H1 (cell line): ENCODE results near the gene AGPS. TPM values are rescaled to one million over a fixed set of nuclear protein-coding genes. Genes with fewer than 3 reads are reported as not detected.

Source experiments
- CTCF ChIA-PET: fragments of 300-600 bp; sonication (Branson Sonifier 250); formaldehyde crosslinking; loops from one replicate; lab custom pipeline; 2021; ENCODE audit not compliant: partially characterized antibody; lab: Charles Lee
- POLR2A ChIA-PET: fragments of 300-600 bp; sonication (Branson Sonifier 250); formaldehyde crosslinking; loops from one replicate; lab custom pipeline; 2021; ENCODE audit warnings: inconsistent platforms; ENCODE audit not compliant: partially characterized antibody; lab: Charles Lee
- DNase-seq, 2 experiments: peaks; one replicate each; pipeline versions ENCODE4 v3.0.0 to v3.0.0-alpha.2; 2010 to 2022; ENCODE audit warnings: low spot score in 2 of 2, low read depth in 1 of 2, mixed read lengths in 1 of 2
- FAIRE-seq: peaks from 2 replicates; lab custom pipeline; 2011; peaks lifted over from hg19 to GRCh38; lab: Jason Lieb, UNC
- H2AFZ ChIP-seq: 2 replicates; pipeline ENCODE4 v1.8.1; 2012; ENCODE audit warnings: low read length, inconsistent platforms
- H2AK5ac ChIP-seq: 2 replicates; pipeline ENCODE4 v1.6.1; 2013; ENCODE audit warnings: low read depth, low read length
- H2BK120ac ChIP-seq: replicated peaks from 2 replicates; pipeline ENCODE3; 2013; ENCODE audit warnings: low read depth, low read length, inconsistent platforms
- H2BK12ac ChIP-seq: 2 replicates; pipeline ENCODE4 v1.6.1; 2013; ENCODE audit warnings: low read depth, low read length
- H2BK15ac ChIP-seq: 2 replicates; pipeline ENCODE4 v1.6.1; 2013; ENCODE audit warnings: low read length
- H2BK20ac ChIP-seq: 2 replicates; pipeline ENCODE4 v1.6.1; 2013; ENCODE audit warnings: low read length
- H2BK5ac ChIP-seq: 2 replicates; pipeline ENCODE4 v1.6.1; 2013; ENCODE audit warnings: low read depth, low read length
- H3K14ac ChIP-seq: 2 replicates; pipeline ENCODE4 v1.6.1; 2013; ENCODE audit warnings: inconsistent platforms; ENCODE audit not compliant: insufficient read length
- H3K18ac ChIP-seq: 2 replicates; pipeline ENCODE4 v1.6.1; 2013; ENCODE audit warnings: low read length; ENCODE audit errors: extremely low read depth
- H3K23ac ChIP-seq: 2 replicates; pipeline ENCODE4 v1.6.1; 2013; ENCODE audit warnings: inconsistent platforms; ENCODE audit not compliant: insufficient read length
- H3K23me2 ChIP-seq: 2 replicates; pipeline ENCODE4 v1.6.1; 2013; ENCODE audit warnings: low read depth, low read length
- H3K27ac ChIP-seq: 2 replicates; pipeline ENCODE4 v1.6.1; 2011; ENCODE audit warnings: low read depth, low read length, inconsistent platforms
- H3K27me3 ChIP-seq, 4 experiments: replicated peaks in 1 of 4; 1 replicate in 1 of 4; 2 replicates in 3 of 4; pipeline versions ENCODE4 v1.6.1 to v1.8.1; 2011 to 2013; ENCODE audit warnings: low read length in 3 of 4, mild to moderate bottlenecking in 3 of 4, inconsistent platforms in 2 of 4, mixed read lengths in 2 of 4, moderate library complexity in 1 of 4; ENCODE audit not compliant: control insufficient read depth in 3 of 4, insufficient read depth in 3 of 4; ENCODE audit errors: extremely low read depth in 1 of 4
- H3K36me3 ChIP-seq, 4 experiments: 2 replicates each; pipeline versions ENCODE4 v1.6.1 to v1.8.1; 2011 to 2013; ENCODE audit warnings: mild to moderate bottlenecking in 4 of 4, low read length in 3 of 4, moderate library complexity in 2 of 4, control low read depth in 1 of 4, inconsistent platforms in 1 of 4; ENCODE audit not compliant: insufficient read depth in 4 of 4, control insufficient read depth in 2 of 4
- H3K4ac ChIP-seq: replicated peaks from 2 replicates; pipeline ENCODE3; 2013; ENCODE audit warnings: low read length, low read depth, mixed read lengths, inconsistent platforms; ENCODE audit not compliant: insufficient read length
- H3K4me1 ChIP-seq, 4 experiments: replicated peaks in 1 of 4; 1 replicate in 1 of 4; 2 replicates in 3 of 4; pipeline versions ENCODE4 v1.6.1 to v1.8.1; 2011 to 2013; ENCODE audit warnings: low read length in 3 of 4, inconsistent platforms in 2 of 4, mixed read lengths in 1 of 4; ENCODE audit not compliant: insufficient read depth in 4 of 4, control insufficient read depth in 3 of 4
- H3K4me2 ChIP-seq, 2 experiments: 2 replicates each; pipeline versions ENCODE4 v1.6.1 to v1.8.1; 2011 to 2013; ENCODE audit warnings: low read depth in 2 of 2, low read length in 2 of 2, control low read depth in 1 of 2, inconsistent platforms in 1 of 2, mild to moderate bottlenecking in 1 of 2; ENCODE audit not compliant: insufficient read depth in 1 of 2
- H3K4me3 ChIP-seq, 4 experiments: fragments of 200-600, 300-600 bp in 1 of 4; sonication (generic), shearing (Covaris generic), sonication (Bioruptor Twin) in 1 of 4; 2 replicates each; pipeline versions ENCODE4 v1.5.1 to v1.8.1; 2011 to 2016; ENCODE audit warnings: low read length in 4 of 4, low read depth in 3 of 4, control low read depth in 2 of 4, inconsistent platforms in 2 of 4, mild to moderate bottlenecking in 2 of 4, mixed read lengths in 1 of 4, moderate library complexity in 1 of 4; ENCODE audit not compliant: insufficient read depth in 2 of 4; ENCODE audit errors: extremely low read depth in 1 of 4
- H3K56ac ChIP-seq: replicated peaks from 2 replicates; pipeline ENCODE3; 2013; ENCODE audit warnings: low read depth, mild to moderate bottlenecking, mixed read lengths, low read length, inconsistent platforms; ENCODE audit not compliant: insufficient read length
- H3K79me1 ChIP-seq: 2 replicates; pipeline ENCODE4 v1.6.1; 2013; ENCODE audit warnings: low read depth, low read length, control low read depth
- H3K79me2 ChIP-seq, 2 experiments: 2 replicates each; pipeline versions ENCODE4 v1.6.1 to v1.8.1; 2012 to 2013; ENCODE audit warnings: low read length in 2 of 2, mild to moderate bottlenecking in 2 of 2, inconsistent platforms in 1 of 2; ENCODE audit not compliant: insufficient read depth in 2 of 2, control insufficient read depth in 1 of 2
- H3K9ac ChIP-seq, 4 experiments: replicated peaks in 1 of 4; 1 replicate in 1 of 4; 2 replicates in 3 of 4; pipeline versions ENCODE4 v1.6.1 to v1.8.1; 2011 to 2013; ENCODE audit warnings: low read depth in 3 of 4, low read length in 3 of 4, control low read depth in 2 of 4, mild to moderate bottlenecking in 2 of 4, moderate library complexity in 2 of 4, inconsistent platforms in 1 of 4; ENCODE audit errors: extremely low read depth in 1 of 4
- H3K9me3 ChIP-seq, 2 experiments: 2 replicates each; pipeline versions ENCODE4 v1.6.1 to v1.8.1; 2012 to 2013; ENCODE audit warnings: mild to moderate bottlenecking in 2 of 2, moderate library complexity in 2 of 2, control low read depth in 1 of 2, inconsistent platforms in 1 of 2, low read depth in 1 of 2, low read length in 1 of 2, mixed read lengths in 1 of 2; ENCODE audit not compliant: insufficient read depth in 2 of 2
- H4K20me1 ChIP-seq, 2 experiments: replicated peaks in 1 of 2; 2 replicates each; pipeline versions ENCODE3 to v1.8.1; 2011 to 2013; ENCODE audit warnings: inconsistent platforms in 2 of 2, low read length in 2 of 2, mild to moderate bottlenecking in 1 of 2; ENCODE audit not compliant: insufficient read depth in 2 of 2, control insufficient read depth in 1 of 2
- H4K5ac ChIP-seq: 2 replicates; pipeline ENCODE4 v1.6.1; 2013; ENCODE audit warnings: low read length, low read depth, mixed read lengths, inconsistent platforms; ENCODE audit not compliant: insufficient read length
- H4K8ac ChIP-seq: 2 replicates; pipeline ENCODE4 v1.8.0; 2013; ENCODE audit warnings: mild to moderate bottlenecking, moderate library complexity, low read length, inconsistent platforms; ENCODE audit not compliant: insufficient read depth; ENCODE audit errors: extremely low read depth
- H4K91ac ChIP-seq: replicated peaks from 2 replicates; pipeline ENCODE3; 2013; ENCODE audit warnings: low read length, mixed read lengths, inconsistent platforms; ENCODE audit not compliant: insufficient read length
- GTF2F1 ChIP-seq: IDR thresholded peaks from 2 replicates; pipeline ENCODE4 v1.6.1; 2012; ENCODE audit warnings: low read depth, low read length, improper control_type of control experiment, borderline replicate concordance
- WGBS, 2 experiments: shearing (Covaris generic) in 1 of 2; methylation state at CpG; one replicate each; pipeline versions ENCODE4 v1.1.6 to v1.1.7; 2013 to 2015; ENCODE audit warnings: low lambda C conversion rate in 2 of 2, mixed read lengths in 2 of 2, inconsistent platforms in 1 of 2, low coverage in 1 of 2, missing lambda C conversion rate in 1 of 2; ENCODE audit not compliant: insufficient replicate concordance in 2 of 2, insufficient coverage in 1 of 2, insufficient read length in 1 of 2; ENCODE audit errors: extremely low coverage in 1 of 2, missing lambda C conversion rate in 1 of 2; 5-methylcytosine and 5-hydroxymethylcytosine counted together
- polyA plus RNA-seq, 7 experiments: library from polyadenylated mRNA; depleted of rRNA in 3 of 7; stranded (reverse) in 5 of 7; unstranded in 2 of 7; fragments of >200 nt in 5 of 7; fragments of 200-250 nt in 2 of 7; gene quantifications; 1 replicate in 5 of 7; 2 replicates in 1 of 7; 4 replicates in 1 of 7; pipeline versions ENCODE4 v1.2.1 to v1.2.3, GENCODE V29; 2011 to 2013; ENCODE audit warnings: missing spikeins in 2 of 7, mixed read lengths in 2 of 7
- total RNA-seq: library from RNA; stranded (reverse); fragmentation: NEBNext Ultra II Directional; extraction: Animal tissue kit (Norgen Biotek cat#: 25700); gene quantifications from 2 replicates; pipeline ENCODE4 v1.2.1, GENCODE V29; 2021

The AGPS gene
- total and polyA plus RNA-seq, 2 of the 8 experiments (the other 6 are each of a cell fraction or from before 2014, with no cell fraction given), result 7.3 to 57.8 TPM

DNA sequence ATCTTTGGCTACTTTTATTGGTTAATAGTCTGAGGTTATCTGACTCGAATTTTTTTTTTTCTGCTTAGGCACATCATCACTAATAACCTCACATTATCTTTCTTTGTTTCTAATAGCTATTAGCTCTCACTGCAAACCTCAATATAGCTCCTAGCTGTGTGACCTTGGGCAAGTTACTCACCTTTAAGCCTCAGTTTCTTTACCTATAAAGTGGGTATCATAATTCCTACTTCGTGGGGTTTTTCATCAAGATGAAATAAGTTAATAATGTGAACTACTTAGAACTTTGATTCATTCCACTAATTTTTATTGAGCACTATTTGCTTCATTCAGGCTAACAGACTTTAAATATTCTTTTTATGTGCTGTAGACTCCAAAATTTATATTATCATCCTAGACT lies 55.5 kb downstream of the AGPS start:
- Histone ChIP-seq H4K91ac (no peak overlapping the region), H3K36me3 (peaks cover 0 to 9% (median 2%) of the 10 kb centered on the region in 4 experiments; a peak in 2 of 8 replicates), H3K4ac (no peak overlapping the region), H3K23ac (no peak overlapping the region), H3K27me3 (no peaks in the 10 kb centered on the region), H4K8ac (no peak overlapping the region), H3K23me2 (no peaks in the 10 kb centered on the region), H3K27ac (no peak overlapping the region), H2BK20ac (no peak overlapping the region), H2AFZ (no peak overlapping the region), H3K56ac (no peak overlapping the region), H2BK120ac (no peak overlapping the region), H3K9ac (no peak overlapping the region), H3K79me1 (no peaks in the 10 kb centered on the region), H2AK5ac (no peak overlapping the region), H2BK5ac (no peak overlapping the region), H3K4me3 (no peak overlapping the region), H3K4me2 (no peak overlapping the region), H3K9me3 (no peaks in the 10 kb centered on the region), H2BK15ac (no peak overlapping the region), H3K18ac (no peak overlapping the region), H3K14ac (no peak overlapping the region), H3K79me2 (no peaks in the 10 kb centered on the region), H4K5ac (no peak overlapping the region), H2BK12ac (no peak overlapping the region), H4K20me1 (no peaks in the 10 kb centered on the region), H3K4me1 (no peaks in the 10 kb centered on the region)
- CTCF ChIA-PET, result interaction anchor here (0.7 to 1.0 kb wide), 3 partner anchors 15 to 1409 kb away, joined by 3 to 4 read pairs (median 3); no protein-coding TSS in a partner anchor
- WGBS, 2 experiments, result 87% methylated on average over 2 of the region's 2 CpGs; no CpG with 5 or more reads in 1 of the 2 experiments
- TF ChIP-seq GTF2F1, result no peak
- POLR2A ChIA-PET, result no interaction called here
- DNase-seq (no peak), FAIRE-seq (no peak)
